OCI-LY3 (cell line): ENCODE data around the gene ADAMTSL5.

ENCODE experiments used
- H2AFZ ChIP-seq: fragments of 200-600, 300-600 bp; shearing (Covaris generic); 2 replicates; pipeline ENCODE4 v1.6.0; 2014; ENCODE audit warnings: antibody characterized with exemption, low read depth, low read length
- H3K27ac ChIP-seq: fragments of 200-600, 300-600 bp; sonication (generic); 2 replicates; pipeline ENCODE4 v1.5.1; 2014; ENCODE audit warnings: mild to moderate bottlenecking, low read length, moderate library complexity, mixed read lengths
- H3K27me3 ChIP-seq: fragments of 200-600, 300-600 bp; sonication (generic); 2 replicates; pipeline ENCODE4 v1.6.1; 2014; ENCODE audit warnings: low read depth, low read length, mixed read lengths
- H3K36me3 ChIP-seq: fragments of 200-600, 300-600 bp; sonication (generic); replicated peaks from 2 replicates; pipeline ENCODE3; 2014; ENCODE audit warnings: low read depth, low read length, mixed read lengths
- H3K4me1 ChIP-seq: fragments of 300-600, 200-600 bp; sonication (generic); 2 replicates; pipeline ENCODE4 v1.6.1; 2014; ENCODE audit warnings: low read length, mixed read lengths
- H3K4me2 ChIP-seq: fragments of 200-600, 300-600 bp; sonication (generic); 2 replicates; pipeline ENCODE4 v1.6.1; 2014; ENCODE audit warnings: low read length, mixed read lengths
- H3K4me3 ChIP-seq: fragments of 300-600, 200-600 bp; sonication (generic); 2 replicates; pipeline ENCODE4 v1.5.1; 2014; ENCODE audit warnings: antibody characterized with exemption, mild to moderate bottlenecking, low read length, moderate library complexity
- H3K79me2 ChIP-seq: fragments of 300-600, 200-600 bp; shearing (Covaris generic); 2 replicates; pipeline ENCODE4 v1.6.1; 2014; ENCODE audit warnings: mild to moderate bottlenecking, low read length, mixed read lengths
- H3K9ac ChIP-seq: fragments of 300-600, 200-600 bp; shearing (Covaris generic); 2 replicates; pipeline ENCODE4 v1.6.0; 2014; ENCODE audit warnings: mild to moderate bottlenecking, low read length, moderate library complexity
- H3K9me3 ChIP-seq: fragments of 200-600, 300-600 bp; shearing (Covaris generic); 2 replicates; pipeline ENCODE4 v1.6.1; 2014; ENCODE audit warnings: low read length, mixed read lengths; ENCODE audit not compliant: insufficient read depth
- H4K20me1 ChIP-seq: fragments of 200-600, 300-600 bp; sonication (generic); 2 replicates; pipeline ENCODE4 v1.6.1; 2016; ENCODE audit warnings: low read length, mixed read lengths; ENCODE audit not compliant: insufficient read depth
- CTCF ChIP-seq: fragments of 200-600, 300-600 bp; sonication (generic); IDR thresholded peaks from 2 replicates; pipeline ENCODE4 v1.5.1; 2014; ENCODE audit warnings: antibody characterized with exemption, low read length, low read depth
- EZH2phosphoT487 ChIP-seq: fragments of 200-600 bp; shearing (Covaris generic); IDR thresholded peaks from 2 replicates; pipeline ENCODE4 v1.6.1; 2018; ENCODE audit warnings: antibody characterized with exemption, mixed run types, low read depth

ADAMTSL5 gene

GRCh38 chr19:1523412-1524286 is 10.8 kb upstream of the ADAMTSL5 start, which contains the start of gene PLK5:
PLK5 (plus strand) TSS chr19:1524077; CDS start chr19:1526997, 2,920 bp downstream.
- H3K4me2 ChIP-seq, result no peak within 1 kb of the TSS
- H3K9me3 ChIP-seq, result no peaks in the 10 kb centered on the region
- H3K36me3 ChIP-seq, result no peaks in the 10 kb centered on the region
- H3K27ac ChIP-seq, result no peak within 1 kb of the TSS
- no peak within 1 kb of the TSS for H3K9ac ChIP-seq
- H3K4me3 ChIP-seq, result no peak within 1 kb of the TSS
- H3K79me2 ChIP-seq, result no peaks in the 10 kb centered on the region
- no peak for TF ChIP-seq EZH2phosphoT487
- H4K20me1 ChIP-seq, result no peaks in the 10 kb centered on the region
- H3K27me3 ChIP-seq, result no peaks in the 10 kb centered on the region
- H2AFZ ChIP-seq, result no peak within 1 kb of the TSS
- H3K4me1 ChIP-seq, result no peaks in the 10 kb centered on the region

GRCh38 chr19:1522838-1523237 is 10.0 kb upstream of the ADAMTSL5 start:
- TF ChIP-seq CTCF (no peak), EZH2phosphoT487 (no peak)
- H3K4me2 ChIP-seq, result no peak overlapping the region
- H3K4me3 ChIP-seq, result no peak overlapping the region
- no peaks in the 10 kb centered on the region for H3K4me1 ChIP-seq
- H4K20me1 ChIP-seq, result no peaks in the 10 kb centered on the region
- no peaks in the 10 kb centered on the region for H3K27me3 ChIP-seq
- H3K9me3 ChIP-seq, result no peaks in the 10 kb centered on the region
- no peak overlapping the region for H3K9ac ChIP-seq
- H3K79me2 ChIP-seq, result no peaks in the 10 kb centered on the region
- H3K27ac ChIP-seq, result no peak overlapping the region
- no peak overlapping the region for H2AFZ ChIP-seq
- no peaks in the 10 kb centered on the region for H3K36me3 ChIP-seq

- H3K27me3 ChIP-seq, result no peaks in the 10 kb centered on the region
- H3K4me2 ChIP-seq, result no peak overlapping the region
- no peaks in the 10 kb centered on the region for H3K36me3 ChIP-seq
- H3K4me1 ChIP-seq, result no peaks in the 10 kb centered on the region
- H3K4me3 ChIP-seq, result no peak overlapping the region
- H3K9ac ChIP-seq, result no peak overlapping the region
- no peak overlapping the region for H2AFZ ChIP-seq
- TF ChIP-seq EZH2phosphoT487 (no peak), CTCF (no peak)
- H4K20me1 ChIP-seq, result no peaks in the 10 kb centered on the region
- H3K27ac ChIP-seq, result no peak overlapping the region
- no peaks in the 10 kb centered on the region for H3K79me2 ChIP-seq
- no peaks in the 10 kb centered on the region for H3K9me3 ChIP-seq
Observed at GRCh38 chr19:1522061-1522460, 9.2 kb upstream of the ADAMTSL5 start.

GRCh38 chr19:1521636-1522035 is 8.8 kb upstream of the ADAMTSL5 start:
- no peaks in the 10 kb centered on the region for H3K27me3 ChIP-seq
- H3K4me2 ChIP-seq, result no peak overlapping the region
- no peak overlapping the region for H2AFZ ChIP-seq
- no peak overlapping the region for H3K9ac ChIP-seq
- H3K4me3 ChIP-seq, result no peak overlapping the region
- H3K9me3 ChIP-seq, result no peaks in the 10 kb centered on the region
- no peak overlapping the region for H3K27ac ChIP-seq
- TF ChIP-seq EZH2phosphoT487 (no peak), CTCF (no peak)
- no peaks in the 10 kb centered on the region for H3K36me3 ChIP-seq
- H4K20me1 ChIP-seq, result no peaks in the 10 kb centered on the region
- no peaks in the 10 kb centered on the region for H3K79me2 ChIP-seq
- H3K4me1 ChIP-seq, result no peaks in the 10 kb centered on the region
